Mesothelial cell of epicardium (in vitro differentiated cells): ENCODE results near the gene FASN. TPM values are rescaled to one million over a fixed set of nuclear protein-coding genes. Genes with fewer than 3 reads are reported as not detected.

ENCODE experiments used
- DNase-seq, 2 experiments: peaks; one replicate each; pipeline ENCODE4 v3.0.0; 2021; ENCODE audit warnings: low spot score in 2 of 2; ENCODE audit not compliant: unreplicated experiment in 2 of 2
- H3K27ac Mint-ChIP-seq: 2 replicates; pipeline ENCODE4 v1.8.0; 2021; ENCODE audit warnings: mixed read lengths
- H3K27me3 Mint-ChIP-seq: 2 replicates; pipeline ENCODE4 v1.8.0; 2021; ENCODE audit warnings: low read depth, mixed read lengths
- H3K36me3 Mint-ChIP-seq: 2 replicates; pipeline ENCODE4 v1.8.0; 2021; ENCODE audit warnings: mixed read lengths
- H3K4me1 Mint-ChIP-seq: 2 replicates; pipeline ENCODE4 v1.8.0; 2021; ENCODE audit warnings: mixed read lengths
- H3K4me3 Mint-ChIP-seq: 2 replicates; pipeline ENCODE4 v1.8.0; 2021; ENCODE audit warnings: mild to moderate bottlenecking, moderate library complexity, mixed read lengths
- H3K9me3 Mint-ChIP-seq: 2 replicates; pipeline ENCODE4 v1.8.0; 2021; ENCODE audit warnings: mixed read lengths
- CTCF ChIP-seq: fragments of 200-600 bp; sonication (generic); IDR thresholded peaks from one replicate; pipeline ENCODE4 v1.5.0; 2021; ENCODE audit warnings: antibody characterized with exemption; ENCODE audit not compliant: unreplicated experiment
- total RNA-seq: library from RNA; stranded (reverse); gene quantifications from 3 replicates; pipeline ENCODE4 v1.2.1, GENCODE V29; 2021

Gene FASN
- total RNA-seq, 1 donor from 2014 or later = 227 TPM

GRCh38 chr17:82051776-82052637 lies 46.0 kb downstream of the FASN start, which contains the start of the genes GPS1 and RFNG:
Gene GPS1 (plus strand): TSS chr17:82051898. CDS start chr17:82051932, 34 bp downstream.
Gene RFNG (minus strand): TSS chr17:82051811. CDS start chr17:82051766, 45 bp downstream.
- Mint-ChIP-seq H3K27ac (peak within 1 kb of the TSS; percentile 78), H3K4me3 (peak within 1 kb of the TSS; percentile 89), H3K36me3 (peaks cover 7% of the 10 kb centered on the region), H3K4me1 (peaks cover 13% of the 10 kb centered on the region), H3K27me3 (no peaks in the 10 kb centered on the region), H3K9me3 (no peaks in the 10 kb centered on the region)
- TF ChIP-seq CTCF = no peak
- peak; percentile 70 to 81 for DNase-seq

- DNase-seq = no peak
- no peaks in the 10 kb centered on the region for H3K27me3 Mint-ChIP-seq
Measured at GRCh38 chr17:82050761-82051641, 47.0 kb downstream of the FASN start.

GRCh38 chr17:82050152-82050760 lies 47.8 kb downstream of the FASN start:
- H3K27ac Mint-ChIP-seq = peak overlapping the region; percentile 78

More at GRCh38 chr17:82050761-82051641, 47.0 kb downstream of the FASN start:
- Mint-ChIP-seq H3K27ac (peak overlapping the region; percentile 78), H3K4me3 (peak overlapping the region; percentile 89), H3K36me3 (peaks cover 11% of the 10 kb centered on the region), H3K4me1 (peaks cover 13% of the 10 kb centered on the region), H3K9me3 (no peaks in the 10 kb centered on the region)
- TF ChIP-seq CTCF = no peak

GRCh38 chr17:82049521-82049971 lies 48.5 kb downstream of the FASN start:
- peak overlapping the region; percentile 89 for H3K4me3 Mint-ChIP-seq
- no peak overlapping the region for H3K27ac Mint-ChIP-seq
- DNase-seq = no peak
- peaks cover 11% of the 10 kb centered on the region for H3K36me3 Mint-ChIP-seq
- peaks cover 13% of the 10 kb centered on the region for H3K4me1 Mint-ChIP-seq
- H3K9me3 Mint-ChIP-seq = no peaks in the 10 kb centered on the region
- no peaks in the 10 kb centered on the region for H3K27me3 Mint-ChIP-seq
- TF ChIP-seq CTCF = no peak

More at GRCh38 chr17:82050152-82050760, 47.8 kb downstream of the FASN start:
- Mint-ChIP-seq H3K9me3 (no peaks in the 10 kb centered on the region), H3K36me3 (peaks cover 11% of the 10 kb centered on the region), H3K4me3 (peak overlapping the region; percentile 89), H3K4me1 (peaks cover 13% of the 10 kb centered on the region), H3K27me3 (no peaks in the 10 kb centered on the region)
- no peak for DNase-seq
- TF ChIP-seq CTCF = no peak

- no peak for DNase-seq
- Mint-ChIP-seq H3K27me3 (no peaks in the 10 kb centered on the region), H3K4me3 (peak overlapping the region; percentile 31), H3K36me3 (peaks cover 11% of the 10 kb centered on the region), H3K27ac (no peak overlapping the region), H3K9me3 (no peaks in the 10 kb centered on the region), H3K4me1 (peaks cover 13% of the 10 kb centered on the region)
- TF ChIP-seq CTCF = no peak
Measured at GRCh38 chr17:82049106-82049505, 48.9 kb downstream of the FASN start.
